SU-DHL-6 (cell line): ENCODE results near the gene CD52.

Experiments
- EZH2phosphoT487 ChIP-seq: fragments of 200-600 bp; sonication (generic), shearing (Covaris generic); conservative IDR thresholded peaks from 2 replicates; pipeline ENCODE4 v1.6.1; 2018; ENCODE audit warnings: mild to moderate bottlenecking, antibody characterized with exemption, low read length, moderate library complexity, mixed read lengths
- TF ChIP-seq, protein P1 (sequence below): fragments of 200-600 bp; sonication (generic); IDR thresholded peaks from one replicate; pipeline ENCODE4 v1.5.1; 2017; ENCODE audit warnings: antibody characterized with exemption, mild to moderate bottlenecking, low read length, moderate library complexity; ENCODE audit not compliant: insufficient read depth, poor library complexity, severe bottlenecking

DNA sequence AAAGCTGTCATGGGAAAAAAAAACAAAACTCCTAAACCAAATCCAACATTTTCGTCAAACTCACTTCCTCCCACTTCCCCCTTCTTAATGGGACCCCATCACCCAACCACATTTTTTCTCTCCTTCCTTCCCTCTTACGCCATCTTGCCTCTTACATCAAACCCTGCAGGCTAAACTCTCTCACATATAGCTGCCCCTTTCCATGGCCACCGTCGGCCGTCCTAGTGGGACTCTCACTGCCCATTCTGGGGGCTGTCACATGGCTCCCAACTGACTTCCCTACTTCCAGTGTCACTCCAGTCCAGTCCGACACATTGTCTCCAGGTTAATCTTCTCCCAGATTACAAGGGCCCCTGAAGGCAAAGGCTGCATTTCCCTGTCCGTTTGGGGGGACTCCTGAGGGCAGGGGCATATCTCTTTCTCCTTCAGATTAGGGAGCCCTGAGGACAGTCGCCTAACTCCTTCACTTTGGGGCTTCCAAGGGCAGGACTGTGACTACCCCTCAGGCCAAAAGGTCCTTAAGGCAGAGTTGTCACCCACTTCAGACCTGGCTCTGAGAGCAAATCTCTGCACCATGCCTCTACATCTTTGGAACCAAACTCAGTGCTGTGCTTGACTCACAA lies 12.0 kb upstream of the CD52 start:
- TF ChIP-seq, protein P1, sequence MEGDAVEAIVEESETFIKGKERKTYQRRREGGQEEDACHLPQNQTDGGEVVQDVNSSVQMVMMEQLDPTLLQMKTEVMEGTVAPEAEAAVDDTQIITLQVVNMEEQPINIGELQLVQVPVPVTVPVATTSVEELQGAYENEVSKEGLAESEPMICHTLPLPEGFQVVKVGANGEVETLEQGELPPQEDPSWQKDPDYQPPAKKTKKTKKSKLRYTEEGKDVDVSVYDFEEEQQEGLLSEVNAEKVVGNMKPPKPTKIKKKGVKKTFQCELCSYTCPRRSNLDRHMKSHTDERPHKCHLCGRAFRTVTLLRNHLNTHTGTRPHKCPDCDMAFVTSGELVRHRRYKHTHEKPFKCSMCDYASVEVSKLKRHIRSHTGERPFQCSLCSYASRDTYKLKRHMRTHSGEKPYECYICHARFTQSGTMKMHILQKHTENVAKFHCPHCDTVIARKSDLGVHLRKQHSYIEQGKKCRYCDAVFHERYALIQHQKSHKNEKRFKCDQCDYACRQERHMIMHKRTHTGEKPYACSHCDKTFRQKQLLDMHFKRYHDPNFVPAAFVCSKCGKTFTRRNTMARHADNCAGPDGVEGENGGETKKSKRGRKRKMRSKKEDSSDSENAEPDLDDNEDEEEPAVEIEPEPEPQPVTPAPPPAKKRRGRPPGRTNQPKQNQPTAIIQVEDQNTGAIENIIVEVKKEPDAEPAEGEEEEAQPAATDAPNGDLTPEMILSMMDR: no peak
- TF ChIP-seq EZH2phosphoT487: no peak
